Body of pancreas (tissue), 4 donors: ENCODE results near the gene GPR148.

ENCODE experiments used
- POLR2A ChIP-seq, 3 donors: fragments of 450-650 bp; IDR thresholded peaks; one replicate each; pipeline ENCODE4 v1.6.1; 2016; ENCODE audit warnings: antibody characterized with exemption in 3 of 3, mild to moderate bottlenecking in 2 of 3
- TF ChIP-seq, protein P1 (sequence below), 7 experiments: fragments of 450-650 bp in 4 of 7; fragments of 200-600 bp in 3 of 7; sonication (generic) in 3 of 7; IDR thresholded peaks; one replicate each; pipeline ENCODE4 v1.5.1; 2016 to 2019; ENCODE audit warnings: antibody characterized with exemption in 7 of 7

DNA sequence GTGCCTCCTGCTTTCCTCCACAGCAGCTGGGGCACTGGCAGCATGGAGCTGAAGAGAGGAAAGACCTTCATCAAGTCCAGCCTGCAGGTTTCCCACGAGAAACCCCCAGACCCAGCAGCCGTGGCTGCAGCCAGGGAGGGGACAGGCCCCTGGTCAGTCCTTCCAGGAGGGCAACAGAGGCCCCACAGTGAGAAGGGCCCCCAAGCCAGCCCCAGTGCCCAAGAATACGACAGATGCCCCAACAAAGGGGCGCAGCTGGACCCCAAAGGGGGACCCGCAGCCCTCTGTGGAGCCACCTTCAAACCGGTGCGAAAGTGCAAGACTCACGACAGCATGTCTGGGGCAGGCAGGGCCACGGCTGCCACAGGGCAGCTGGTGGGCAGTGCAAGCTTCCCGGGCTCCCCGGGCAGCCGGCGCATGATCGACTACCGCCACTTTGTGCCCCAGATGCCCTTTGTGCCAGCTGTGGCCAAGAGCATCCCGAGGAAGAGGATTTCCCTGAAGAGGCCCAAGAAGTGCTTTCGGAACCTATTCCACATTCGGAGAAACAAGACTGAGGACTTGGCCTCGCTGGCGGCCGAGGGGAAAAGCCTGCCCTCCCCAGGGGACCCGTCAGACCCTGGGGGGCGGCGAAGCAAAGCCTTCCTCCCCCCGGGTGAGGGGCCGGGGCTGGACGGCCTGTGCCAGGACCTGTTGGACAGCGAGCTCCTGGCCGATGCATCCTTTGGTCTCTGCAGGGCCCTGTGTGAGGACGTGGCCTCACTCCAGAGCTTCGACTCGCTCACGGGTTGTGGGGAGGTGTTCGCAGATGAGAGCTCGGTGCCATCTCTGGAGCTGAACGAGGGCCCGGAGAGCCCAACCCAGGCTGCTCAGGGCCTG is 33.4 kb downstream of the GPR148 start:
- TF ChIP-seq, protein P1, sequence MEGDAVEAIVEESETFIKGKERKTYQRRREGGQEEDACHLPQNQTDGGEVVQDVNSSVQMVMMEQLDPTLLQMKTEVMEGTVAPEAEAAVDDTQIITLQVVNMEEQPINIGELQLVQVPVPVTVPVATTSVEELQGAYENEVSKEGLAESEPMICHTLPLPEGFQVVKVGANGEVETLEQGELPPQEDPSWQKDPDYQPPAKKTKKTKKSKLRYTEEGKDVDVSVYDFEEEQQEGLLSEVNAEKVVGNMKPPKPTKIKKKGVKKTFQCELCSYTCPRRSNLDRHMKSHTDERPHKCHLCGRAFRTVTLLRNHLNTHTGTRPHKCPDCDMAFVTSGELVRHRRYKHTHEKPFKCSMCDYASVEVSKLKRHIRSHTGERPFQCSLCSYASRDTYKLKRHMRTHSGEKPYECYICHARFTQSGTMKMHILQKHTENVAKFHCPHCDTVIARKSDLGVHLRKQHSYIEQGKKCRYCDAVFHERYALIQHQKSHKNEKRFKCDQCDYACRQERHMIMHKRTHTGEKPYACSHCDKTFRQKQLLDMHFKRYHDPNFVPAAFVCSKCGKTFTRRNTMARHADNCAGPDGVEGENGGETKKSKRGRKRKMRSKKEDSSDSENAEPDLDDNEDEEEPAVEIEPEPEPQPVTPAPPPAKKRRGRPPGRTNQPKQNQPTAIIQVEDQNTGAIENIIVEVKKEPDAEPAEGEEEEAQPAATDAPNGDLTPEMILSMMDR (IDR thresholded peaks at IDR 0.05), result no peak
- no peak for TF ChIP-seq POLR2A (IDR thresholded peaks at IDR 0.05)
